Endothelial cell of umbilical vein (primary cell): Measurements from ENCODE around the gene SPG7. TPM values are rescaled to one million over a fixed set of nuclear protein-coding genes. Genes with fewer than 3 reads are reported as not detected.

Experiments
- BruUV-seq: library from RNA; stranded (reverse); fragments of 400-500 nt; replicated peaks from 2 replicates; lab custom pipeline; 2021; lab: Mats Ljungman, UMichigan
- CTCF ChIA-PET: fragments of 300-600, 350-600 bp; sonication (Branson Sonifier 250); formaldehyde crosslinking; loops from one replicate; lab custom pipeline; 2021; ENCODE audit warnings: antibody characterized with exemption, inconsistent platforms; lab: Charles Lee
- POLR2A ChIA-PET: fragments of 300-600, 350-600 bp; sonication (Branson Sonifier 250); formaldehyde crosslinking; loops from one replicate; lab custom pipeline; 2021; ENCODE audit warnings: antibody characterized with exemption, inconsistent platforms; lab: Charles Lee
- DNase-seq: peaks from one replicate; pipeline ENCODE4 v3.0.0-alpha.2; 2011; ENCODE audit warnings: low read depth, low spot score
- FAIRE-seq: peaks from 2 replicates; lab custom pipeline; 2011; peaks lifted over from hg19 to GRCh38; lab: Jason Lieb, UNC
- H2AFZ ChIP-seq: 2 replicates; pipeline ENCODE4 v1.6.0; 2012; ENCODE audit warnings: low read depth, low read length, control low read depth, inconsistent platforms
- H3K27ac ChIP-seq: 2 replicates; pipeline ENCODE4 v1.5.1; 2011; ENCODE audit warnings: low read depth, mild to moderate bottlenecking, control low read depth, low read length, moderate library complexity; ENCODE audit not compliant: insufficient read depth
- H3K27me3 ChIP-seq, 2 experiments: 2 replicates each; pipeline versions ENCODE4 v1.6.0 to v1.6.1; 2011; ENCODE audit warnings: low read length in 2 of 2, mixed read lengths in 1 of 2; ENCODE audit not compliant: control insufficient read depth in 2 of 2, insufficient read depth in 2 of 2
- H3K36me3 ChIP-seq, 2 experiments: 2 replicates in 1 of 2; 3 replicates in 1 of 2; pipeline ENCODE4 v1.5.1; 2011; ENCODE audit warnings: low read length in 2 of 2, mild to moderate bottlenecking in 1 of 2, moderate library complexity in 1 of 2; ENCODE audit not compliant: control insufficient read depth in 2 of 2, insufficient read depth in 2 of 2; ENCODE audit errors: extremely low read depth in 1 of 2
- H3K4me1 ChIP-seq: 3 replicates; pipeline ENCODE4 v1.5.1; 2011; ENCODE audit warnings: mild to moderate bottlenecking, low read length; ENCODE audit not compliant: control insufficient read depth, insufficient read depth; ENCODE audit errors: extremely low read depth
- H3K4me2 ChIP-seq: 2 replicates; pipeline ENCODE4 v1.6.1; 2011; ENCODE audit warnings: low read length, control low read depth, mixed read lengths; ENCODE audit not compliant: insufficient read depth
- H3K4me3 ChIP-seq, 3 experiments: fragments of 200-600 bp in 1 of 3; sonication (generic), shearing (Covaris generic) in 1 of 3; replicated peaks in 1 of 3; 2 replicates each; pipeline ENCODE4 v1.5.1; 2011 to 2016; ENCODE audit warnings: control low read depth in 3 of 3, low read length in 3 of 3, mild to moderate bottlenecking in 2 of 3, inconsistent platforms in 1 of 3, low read depth in 1 of 3, moderate library complexity in 1 of 3; ENCODE audit not compliant: insufficient read depth in 1 of 3
- H3K79me2 ChIP-seq: 2 replicates; pipeline ENCODE4 v1.6.0; 2012; ENCODE audit warnings: low read length, inconsistent platforms; ENCODE audit not compliant: control insufficient read depth, insufficient read depth
- H3K9ac ChIP-seq: replicated peaks from 2 replicates; pipeline ENCODE3; 2011; ENCODE audit warnings: low read length, control low read depth; ENCODE audit not compliant: insufficient read depth; ENCODE audit errors: extremely low read depth
- H3K9me1 ChIP-seq: replicated peaks from 3 replicates; pipeline ENCODE4 v1.6.0; 2011; ENCODE audit warnings: mild to moderate bottlenecking, low read length; ENCODE audit not compliant: control insufficient read depth, insufficient read depth; ENCODE audit errors: extremely low read depth
- H3K9me3 ChIP-seq: replicated peaks from 2 replicates; pipeline ENCODE4 v1.5.1; 2012; ENCODE audit warnings: low read length, inconsistent platforms; ENCODE audit not compliant: control insufficient read depth, insufficient read depth
- H4K20me1 ChIP-seq: replicated peaks from 2 replicates; pipeline ENCODE3; 2011; ENCODE audit warnings: mild to moderate bottlenecking, low read length; ENCODE audit not compliant: control insufficient read depth, insufficient read depth; ENCODE audit errors: extremely low read depth
- EZH2 ChIP-seq: IDR thresholded peaks from 2 replicates; pipeline ENCODE4 v1.6.1; 2012; ENCODE audit warnings: borderline replicate concordance, low read depth, mild to moderate bottlenecking, moderate library complexity, low read length, inconsistent platforms; ENCODE audit not compliant: severe bottlenecking
- JUN ChIP-seq: IDR thresholded peaks from 2 replicates; pipeline ENCODE4 v1.6.1; 2011; ENCODE audit warnings: borderline replicate concordance, low read depth; ENCODE audit not compliant: insufficient read length, insufficient read depth
- MYC ChIP-seq: IDR thresholded peaks from one replicate; pipeline ENCODE4 v1.6.1; 2011; ENCODE audit warnings: mild to moderate bottlenecking, low read depth, low read length
- POLR2A ChIP-seq: IDR thresholded peaks from 2 replicates; pipeline ENCODE4 v1.6.1; 2012; ENCODE audit warnings: low read depth, mild to moderate bottlenecking, control low read depth, low read length
- dilution Hi-C: fragments of 300-500 bp; cut with MboI; formaldehyde crosslinking; loops from one replicate; pipeline ENCODE4 v1.15.0; 2019; ENCODE audit warnings: low sequenced_read_pairs; ENCODE audit not compliant: extremely low pct_ligation_motif_present
- intact Hi-C: fragments of 100-400 bp; cut with micrococcal nuclease; formaldehyde crosslinking; loops from one replicate; pipeline ENCODE4 v1.10.0; 2022
- polyA plus RNA-seq, 4 experiments: library from polyadenylated mRNA; depleted of rRNA in 3 of 4; stranded (reverse) in 3 of 4; unstranded in 1 of 4; fragments of >200 nt; gene quantifications; 2 replicates each; pipeline versions ENCODE4 v1.2.1 to v1.2.3, GENCODE V29; 2011 to 2012; ENCODE audit warnings: missing spikeins in 1 of 4
- total RNA-seq: library from RNA; stranded (reverse); gene quantifications from 2 replicates; pipeline ENCODE4 v1.2.3, GENCODE V29; 2021
- TF ChIP-seq, protein P1 (sequence below), 2 donors: IDR thresholded peaks; 1 replicate in 1 of 2; 2 replicates in 1 of 2; pipeline ENCODE4 v1.5.1; 2011; ENCODE audit warnings: low read length in 2 of 2, mild to moderate bottlenecking in 2 of 2, moderate library complexity in 2 of 2, control low read depth in 1 of 2, inconsistent platforms in 1 of 2, low read depth in 1 of 2; ENCODE audit not compliant: insufficient read depth in 1 of 2; ENCODE audit errors: extremely low read depth in 1 of 2
- TF ChIP-seq, protein P2 (sequence below): IDR thresholded peaks from 2 replicates; pipeline ENCODE4 v1.6.1; 2011; ENCODE audit not compliant: insufficient read depth, insufficient read length

SPG7 gene
- total and polyA plus RNA-seq, 2 donors (not counting 3 experiments of a cell fraction or from before 2014, with no cell fraction given) = 90.2 to 146 TPM

DNA sequence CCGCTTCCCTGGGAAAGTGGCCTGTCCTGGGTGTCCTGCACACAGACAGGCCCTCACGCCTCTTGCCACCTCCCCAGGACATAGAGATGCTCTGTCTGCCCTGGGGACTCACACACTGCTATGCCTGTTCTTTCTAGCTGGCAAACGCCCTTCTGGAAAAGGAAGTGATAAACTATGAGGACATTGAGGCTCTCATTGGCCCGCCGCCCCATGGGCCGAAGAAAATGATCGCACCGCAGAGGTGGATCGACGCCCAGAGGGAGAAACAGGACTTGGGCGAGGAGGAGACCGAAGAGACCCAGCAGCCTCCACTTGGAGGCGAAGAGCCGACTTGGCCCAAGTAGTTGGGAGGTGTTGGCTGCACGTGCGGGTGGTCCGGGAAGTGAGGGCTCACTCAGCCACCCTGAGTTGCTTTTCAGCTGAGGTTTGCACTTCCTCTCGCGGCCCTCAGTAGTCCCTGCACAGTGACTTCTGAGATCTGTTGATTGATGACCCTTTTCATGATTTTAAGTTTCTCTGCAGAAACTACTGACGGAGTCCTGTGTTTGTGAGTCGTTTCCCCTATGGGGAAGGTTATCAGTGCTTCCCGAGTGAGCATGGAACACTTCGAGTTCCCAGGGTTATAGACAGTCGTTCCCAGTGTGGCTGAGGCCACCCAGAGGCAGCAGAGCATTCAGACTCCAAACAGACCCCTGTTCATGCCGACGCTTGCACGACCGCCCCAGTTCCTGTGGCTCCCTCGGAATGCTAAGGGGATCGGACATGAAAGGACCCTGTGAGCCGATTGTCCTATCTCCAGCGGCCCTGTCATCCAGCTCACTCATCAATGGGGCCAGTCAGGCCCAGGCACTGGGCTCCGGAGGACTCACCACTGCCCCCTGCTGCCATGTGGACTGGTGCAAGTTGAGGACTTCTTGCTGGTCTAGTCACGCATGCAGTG, 48.8 kb downstream of the SPG7 start:
- no peak overlapping the region for H3K4me3 ChIP-seq
- intact Hi-C loops (loop anchor here (1.0 to 5.0 kb wide), 3 partner anchors 22 to 224 kb away; no protein-coding TSS in a partner anchor), dilution Hi-C loops (no loop called here)
- no peak overlapping the region for H3K9ac ChIP-seq
- no TSS peak for BruUV-seq
- H4K20me1 ChIP-seq = peaks cover 3% of the 10 kb centered on the region
- peak; percentile 85 for DNase-seq
- no peak overlapping the region for H3K4me2 ChIP-seq
- ChIA-PET CTCF (interaction anchor here (0.5 to 2.0 kb wide), 36 partner anchors 8 to 699 kb away, joined by 3 to 23 read pairs (median 4); partner anchors contain the start of genes SPG7 and ZNF778), POLR2A (interaction anchor here (0.5 kb wide), 1 partner anchor 23 kb away, joined by 3 read pairs; no protein-coding TSS in a partner anchor)
- peaks cover 4 to 25% of the 10 kb centered on the region in 2 experiments for H3K36me3 ChIP-seq
- no peak for TF ChIP-seq EZH2
- TF ChIP-seq JUN = no peak
- TF ChIP-seq MYC = no peak
- TF ChIP-seq, protein P1, sequence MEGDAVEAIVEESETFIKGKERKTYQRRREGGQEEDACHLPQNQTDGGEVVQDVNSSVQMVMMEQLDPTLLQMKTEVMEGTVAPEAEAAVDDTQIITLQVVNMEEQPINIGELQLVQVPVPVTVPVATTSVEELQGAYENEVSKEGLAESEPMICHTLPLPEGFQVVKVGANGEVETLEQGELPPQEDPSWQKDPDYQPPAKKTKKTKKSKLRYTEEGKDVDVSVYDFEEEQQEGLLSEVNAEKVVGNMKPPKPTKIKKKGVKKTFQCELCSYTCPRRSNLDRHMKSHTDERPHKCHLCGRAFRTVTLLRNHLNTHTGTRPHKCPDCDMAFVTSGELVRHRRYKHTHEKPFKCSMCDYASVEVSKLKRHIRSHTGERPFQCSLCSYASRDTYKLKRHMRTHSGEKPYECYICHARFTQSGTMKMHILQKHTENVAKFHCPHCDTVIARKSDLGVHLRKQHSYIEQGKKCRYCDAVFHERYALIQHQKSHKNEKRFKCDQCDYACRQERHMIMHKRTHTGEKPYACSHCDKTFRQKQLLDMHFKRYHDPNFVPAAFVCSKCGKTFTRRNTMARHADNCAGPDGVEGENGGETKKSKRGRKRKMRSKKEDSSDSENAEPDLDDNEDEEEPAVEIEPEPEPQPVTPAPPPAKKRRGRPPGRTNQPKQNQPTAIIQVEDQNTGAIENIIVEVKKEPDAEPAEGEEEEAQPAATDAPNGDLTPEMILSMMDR (IDR thresholded peaks at IDR 0.05; ENCODE audit: extremely low read depth in 1 of 2, insufficient read depth in 1 of 2, low read depth in 1 of 2, low read length in 2 of 2) = peak; percentile 88 to 93
- TF ChIP-seq, protein P2, sequence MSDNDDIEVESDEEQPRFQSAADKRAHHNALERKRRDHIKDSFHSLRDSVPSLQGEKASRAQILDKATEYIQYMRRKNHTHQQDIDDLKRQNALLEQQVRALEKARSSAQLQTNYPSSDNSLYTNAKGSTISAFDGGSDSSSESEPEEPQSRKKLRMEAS = peak; percentile 27
- TF ChIP-seq POLR2A = no peak
- H3K27ac ChIP-seq = no peak overlapping the region
- peaks cover 6% of the 10 kb centered on the region for H3K4me1 ChIP-seq
- no peaks in the 10 kb centered on the region for H3K9me1 ChIP-seq
- no peaks in the 10 kb centered on the region for H3K9me3 ChIP-seq
- peak; percentile 96 for FAIRE-seq
- no peak overlapping the region for H2AFZ ChIP-seq
- peaks cover 15% of the 10 kb centered on the region for H3K79me2 ChIP-seq
- no peaks in the 10 kb centered on the region for H3K27me3 ChIP-seq
